IMR-90 (cell line): ENCODE data around the gene RAD51B. TPM values are rescaled to one million over a fixed set of nuclear protein-coding genes. Genes with fewer than 3 reads are reported as not detected.

ENCODE experiments used
- ATAC-seq: fragments of 200-7000 bp; cut with Tn5 transposase; 2 replicates; pipeline ENCODE4 v1.9.1; 2020; ENCODE audit warnings: low read depth, mild to moderate bottlenecking, moderate library complexity
- BruUV-seq: library from RNA; stranded (reverse); fragments of 400-500 nt; replicated peaks from 2 replicates; lab custom pipeline; 2021; lab: Mats Ljungman, UMichigan
- CTCF ChIA-PET: fragments of 300-600 bp; formaldehyde crosslinking; extraction: SDS; loops from one replicate; lab custom pipeline; 2021; ENCODE audit warnings: antibody characterized with exemption; lab: Yijun Ruan, JAX
- POLR2A ChIA-PET: fragments of 300-600 bp; sonication (Branson Sonifier 250); formaldehyde crosslinking; loops from one replicate; lab custom pipeline; 2022; ENCODE audit warnings: antibody characterized with exemption; ENCODE audit not compliant: unreplicated experiment; lab: Charles Lee
- DNase-seq: peaks from one replicate; pipeline ENCODE4 v3.0.0; 2013
- H2AFZ ChIP-seq: replicated peaks from 2 replicates; pipeline ENCODE3; 2013; ENCODE audit warnings: low read length, mild to moderate bottlenecking; ENCODE audit not compliant: poor library complexity
- H2AK5ac ChIP-seq: 2 replicates; pipeline ENCODE4 v1.6.1; 2013; ENCODE audit warnings: low read depth, low read length, inconsistent platforms
- H2AK9ac ChIP-seq: replicated peaks from 2 replicates; pipeline ENCODE3; 2013; ENCODE audit warnings: mild to moderate bottlenecking, low read depth, low read length, moderate library complexity; ENCODE audit not compliant: poor library complexity
- H2BK120ac ChIP-seq: 2 replicates; pipeline ENCODE4 v1.6.1; 2013; ENCODE audit warnings: low read depth, low read length, inconsistent platforms
- H2BK15ac ChIP-seq: 3 replicates; pipeline ENCODE4 v1.6.1; 2013; ENCODE audit warnings: low read depth, low read length, inconsistent platforms
- H2BK20ac ChIP-seq: 2 replicates; pipeline ENCODE4 v1.6.1; 2013; ENCODE audit warnings: low read depth, mild to moderate bottlenecking, inconsistent platforms, low read length, moderate library complexity
- H2BK5ac ChIP-seq: 2 replicates; pipeline ENCODE4 v1.6.1; 2013; ENCODE audit warnings: mild to moderate bottlenecking, low read depth, low read length, inconsistent platforms; ENCODE audit not compliant: poor library complexity, severe bottlenecking
- H3K14ac ChIP-seq: replicated peaks from 2 replicates; pipeline ENCODE4 v1.6.1; 2013; ENCODE audit warnings: low read depth, low read length, inconsistent platforms
- H3K18ac ChIP-seq: 2 replicates; pipeline ENCODE4 v1.6.1; 2013; ENCODE audit warnings: low read depth, low read length, control low read depth
- H3K23ac ChIP-seq: 2 replicates; pipeline ENCODE4 v1.6.1; 2013; ENCODE audit warnings: low read depth, low read length, inconsistent platforms
- H3K27ac ChIP-seq: 2 replicates; pipeline ENCODE4 v1.5.1; 2013; ENCODE audit warnings: mild to moderate bottlenecking, control low read depth, low read length; ENCODE audit not compliant: insufficient read depth
- H3K27me3 ChIP-seq: 2 replicates; pipeline ENCODE4 v1.6.1; 2013; ENCODE audit warnings: low read length; ENCODE audit not compliant: control insufficient read depth, insufficient read depth
- H3K36me3 ChIP-seq: 2 replicates; pipeline ENCODE4 v1.6.1; 2013; ENCODE audit warnings: low read length, mixed read lengths; ENCODE audit not compliant: control insufficient read depth, insufficient read depth
- H3K4ac ChIP-seq: 2 replicates; pipeline ENCODE4 v1.6.1; 2013; ENCODE audit warnings: low read depth, low read length, inconsistent platforms
- H3K4me1 ChIP-seq: 2 replicates; pipeline ENCODE4 v1.6.1; 2013; ENCODE audit warnings: low read length, mixed read lengths; ENCODE audit not compliant: control insufficient read depth, insufficient read depth
- H3K4me2 ChIP-seq: 2 replicates; pipeline ENCODE4 v1.6.1; 2013; ENCODE audit warnings: low read depth, mild to moderate bottlenecking, control low read depth, low read length, moderate library complexity
- H3K4me3 ChIP-seq: 2 replicates; pipeline ENCODE4 v1.5.1; 2013; ENCODE audit warnings: low read depth, mild to moderate bottlenecking, control low read depth, low read length, moderate library complexity; ENCODE audit not compliant: insufficient read depth
- H3K56ac ChIP-seq: 2 replicates; pipeline ENCODE4 v1.6.1; 2013; ENCODE audit warnings: low read length, inconsistent platforms; ENCODE audit not compliant: insufficient read depth; ENCODE audit errors: extremely low read depth
- H3K79me1 ChIP-seq, 2 experiments: 2 replicates each; pipeline ENCODE4 v1.6.1; 2013; ENCODE audit warnings: low read length in 2 of 2, inconsistent platforms in 1 of 2, low read depth in 1 of 2
- H3K9ac ChIP-seq: 2 replicates; pipeline ENCODE4 v1.6.1; 2013; ENCODE audit warnings: low read depth, low read length, control low read depth
- H3K9me1 ChIP-seq: 2 replicates; pipeline ENCODE4 v1.6.1; 2013; ENCODE audit warnings: low read length, inconsistent platforms; ENCODE audit not compliant: insufficient read depth
- H3K9me3 ChIP-seq: 2 replicates; pipeline ENCODE4 v1.6.1; 2013; ENCODE audit warnings: low read length; ENCODE audit not compliant: control insufficient read depth, insufficient read depth
- H4K20me1 ChIP-seq: 2 replicates; pipeline ENCODE4 v1.6.1; 2013; ENCODE audit warnings: low read length, inconsistent platforms; ENCODE audit not compliant: insufficient read depth
- H4K5ac ChIP-seq: 2 replicates; pipeline ENCODE4 v1.6.1; 2013; ENCODE audit warnings: mild to moderate bottlenecking, low read depth, low read length, control low read depth
- H4K8ac ChIP-seq, 2 experiments: 2 replicates each; pipeline ENCODE4 v1.6.1; 2013; ENCODE audit warnings: low read depth in 2 of 2, low read length in 2 of 2, control low read depth in 1 of 2, inconsistent platforms in 1 of 2
- H4K91ac ChIP-seq: 2 replicates; pipeline ENCODE4 v1.6.1; 2013; ENCODE audit warnings: low read depth, low read length, inconsistent platforms; ENCODE audit not compliant: insufficient read depth
- BHLHE40 ChIP-seq: fragments of 150-350 bp; IDR thresholded peaks from 2 replicates; pipeline ENCODE4 v1.6.1; 2016; ENCODE audit warnings: mild to moderate bottlenecking, low read depth, low read length
- CHD1 ChIP-seq: IDR thresholded peaks from 2 replicates; pipeline ENCODE4 v1.6.1; 2012; ENCODE audit warnings: low read depth, low read length, improper control_type of control experiment
- FOS ChIP-seq: fragments of 150-350 bp; IDR thresholded peaks from 2 replicates; pipeline ENCODE4 v1.6.1; 2016; ENCODE audit warnings: low read depth, low read length
- MAFK ChIP-seq: IDR thresholded peaks from 2 replicates; pipeline ENCODE4 v1.6.1; 2012; ENCODE audit warnings: low read depth, low read length, improper control_type of control experiment
- MAZ ChIP-seq: IDR thresholded peaks from 2 replicates; pipeline ENCODE4 v1.6.1; 2012; ENCODE audit warnings: low read depth, mild to moderate bottlenecking, low read length, improper control_type of control experiment, moderate library complexity, borderline replicate concordance
- MXI1 ChIP-seq: IDR thresholded peaks from 2 replicates; pipeline ENCODE4 v1.6.1; 2012; ENCODE audit warnings: low read depth, mild to moderate bottlenecking, low read length, moderate library complexity, borderline replicate concordance
- POLR2A ChIP-seq: IDR thresholded peaks from 2 replicates; pipeline ENCODE4 v1.6.1; 2012; ENCODE audit warnings: mild to moderate bottlenecking, low read depth, low read length
- SMC3 ChIP-seq: fragments of 150-350 bp; IDR thresholded peaks from 2 replicates; pipeline ENCODE4 v1.6.1; 2016; ENCODE audit warnings: low read depth, mild to moderate bottlenecking, antibody characterized with exemption, low read length, moderate library complexity
- WGBS, 2 experiments: methylation state at CpG; one replicate each; pipeline versions ENCODE4 v1.1.5 to v1.1.7; 2013; ENCODE audit warnings: missing lambda C conversion rate in 2 of 2; ENCODE audit not compliant: insufficient read length in 1 of 2; ENCODE audit errors: extremely low coverage in 2 of 2; 5-methylcytosine and 5-hydroxymethylcytosine counted together
- dilution Hi-C: fragments of 300-500 bp; cut with HindIII; formaldehyde crosslinking; loops from one replicate; pipeline ENCODE4 v1.14.3; 2018; ENCODE audit warnings: low sequenced_read_pairs; ENCODE audit not compliant: unreplicated experiment
- in situ Hi-C: fragments of 300-500 bp; cut with MboI; formaldehyde crosslinking; loops from 3 replicates; pipeline ENCODE4 v1.14.3; 2019; ENCODE audit warnings: low sequenced_read_pairs, inconsistent platforms, mixed read lengths
- intact Hi-C: fragments of 100-400 bp; cut with micrococcal nuclease; formaldehyde crosslinking; loops from 2 replicates; pipeline ENCODE4 v1.10.0; 2022
- polyA plus RNA-seq, 3 experiments: library from polyadenylated mRNA; depleted of rRNA; stranded (reverse); fragments of >200 nt; gene quantifications; 2 replicates each; pipeline ENCODE4 v1.2.3, GENCODE V29; 2012; ENCODE audit warnings: low replicate concordance in 1 of 3
- total RNA-seq: library from RNA; depleted of rRNA; stranded (reverse); fragments of >200 nt; gene quantifications from 2 replicates; pipeline ENCODE4 v1.2.3, GENCODE V29; 2012
- TF ChIP-seq, protein P1 (sequence below): conservative IDR thresholded peaks from 2 replicates; pipeline ENCODE4 v1.5.1; 2012; ENCODE audit warnings: mild to moderate bottlenecking, low read depth, low read length, improper control_type of control experiment
- TF ChIP-seq, protein P2 (sequence below): fragments of 150-350 bp; IDR thresholded peaks from 2 replicates; pipeline ENCODE4 v1.6.1; 2017; ENCODE audit warnings: mild to moderate bottlenecking, antibody characterized with exemption, low read length, low read depth

The RAD51B gene
- total and polyA plus RNA-seq, 2 of the 4 experiments (the other 2 are of a cell fraction): 5.1 to 18.8 TPM

DNA sequence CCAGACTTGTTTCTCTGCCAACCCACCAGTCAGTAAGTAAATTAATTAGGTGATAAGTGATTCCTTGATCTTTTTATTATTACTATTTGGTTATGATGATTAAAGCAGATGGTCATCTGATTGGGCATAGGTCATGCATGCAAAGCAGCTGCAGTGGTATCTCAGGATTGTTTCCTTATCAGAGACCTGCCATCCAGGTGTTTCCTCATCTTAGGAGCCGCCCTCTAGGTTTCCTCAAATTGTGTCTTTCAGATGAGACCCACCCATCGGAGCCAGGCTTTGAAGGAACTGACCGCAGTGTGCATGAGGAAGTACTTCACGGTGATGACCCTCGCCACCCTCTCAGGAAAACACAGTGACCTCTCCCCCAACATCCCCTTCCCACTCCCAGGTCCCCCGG is 910.0 kb downstream of the RAD51B start:
- no peaks in the 10 kb centered on the region for H4K20me1 ChIP-seq
- H3K9me3 ChIP-seq: no peaks in the 10 kb centered on the region
- no peak for TF ChIP-seq MAFK
- no peak for TF ChIP-seq BHLHE40
- TF ChIP-seq, protein P1, sequence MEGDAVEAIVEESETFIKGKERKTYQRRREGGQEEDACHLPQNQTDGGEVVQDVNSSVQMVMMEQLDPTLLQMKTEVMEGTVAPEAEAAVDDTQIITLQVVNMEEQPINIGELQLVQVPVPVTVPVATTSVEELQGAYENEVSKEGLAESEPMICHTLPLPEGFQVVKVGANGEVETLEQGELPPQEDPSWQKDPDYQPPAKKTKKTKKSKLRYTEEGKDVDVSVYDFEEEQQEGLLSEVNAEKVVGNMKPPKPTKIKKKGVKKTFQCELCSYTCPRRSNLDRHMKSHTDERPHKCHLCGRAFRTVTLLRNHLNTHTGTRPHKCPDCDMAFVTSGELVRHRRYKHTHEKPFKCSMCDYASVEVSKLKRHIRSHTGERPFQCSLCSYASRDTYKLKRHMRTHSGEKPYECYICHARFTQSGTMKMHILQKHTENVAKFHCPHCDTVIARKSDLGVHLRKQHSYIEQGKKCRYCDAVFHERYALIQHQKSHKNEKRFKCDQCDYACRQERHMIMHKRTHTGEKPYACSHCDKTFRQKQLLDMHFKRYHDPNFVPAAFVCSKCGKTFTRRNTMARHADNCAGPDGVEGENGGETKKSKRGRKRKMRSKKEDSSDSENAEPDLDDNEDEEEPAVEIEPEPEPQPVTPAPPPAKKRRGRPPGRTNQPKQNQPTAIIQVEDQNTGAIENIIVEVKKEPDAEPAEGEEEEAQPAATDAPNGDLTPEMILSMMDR: no peak
- no peak for TF ChIP-seq MXI1
- no peak for TF ChIP-seq CHD1
- no peak for TF ChIP-seq POLR2A
- TF ChIP-seq MAZ: no peak
- TF ChIP-seq, protein P2, sequence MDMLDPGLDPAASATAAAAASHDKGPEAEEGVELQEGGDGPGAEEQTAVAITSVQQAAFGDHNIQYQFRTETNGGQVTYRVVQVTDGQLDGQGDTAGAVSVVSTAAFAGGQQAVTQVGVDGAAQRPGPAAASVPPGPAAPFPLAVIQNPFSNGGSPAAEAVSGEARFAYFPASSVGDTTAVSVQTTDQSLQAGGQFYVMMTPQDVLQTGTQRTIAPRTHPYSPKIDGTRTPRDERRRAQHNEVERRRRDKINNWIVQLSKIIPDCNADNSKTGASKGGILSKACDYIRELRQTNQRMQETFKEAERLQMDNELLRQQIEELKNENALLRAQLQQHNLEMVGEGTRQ: no peak
- TF ChIP-seq SMC3: no peak
- no peak for TF ChIP-seq FOS
- H2BK5ac ChIP-seq: no peak overlapping the region
- H2BK20ac ChIP-seq: no peak overlapping the region
- no peak overlapping the region for H3K4me3 ChIP-seq
- H3K4me1 ChIP-seq: no peaks in the 10 kb centered on the region
- H3K4ac ChIP-seq: no peak overlapping the region
- no peak overlapping the region for H3K23ac ChIP-seq
- H3K18ac ChIP-seq: no peak overlapping the region
- H2AK5ac ChIP-seq: no peak overlapping the region
- no peak overlapping the region for H3K4me2 ChIP-seq
- no peak overlapping the region for H2AK9ac ChIP-seq
- no peaks in the 10 kb centered on the region for H3K36me3 ChIP-seq
- peaks cover 2% of the 10 kb centered on the region; the same call in 1 of the 2 replicates for H3K27me3 ChIP-seq
- H3K79me1 ChIP-seq: no peaks in the 10 kb centered on the region
- no peak overlapping the region for H2BK15ac ChIP-seq
- H3K14ac ChIP-seq: no peak overlapping the region
- no peak overlapping the region for H4K8ac ChIP-seq
- H3K56ac ChIP-seq: no peak overlapping the region
- POLR2A ChIA-PET: interaction anchor here (0.6 kb wide), 1 partner anchor 47 kb away, joined by 12 read pairs; no protein-coding TSS in a partner anchor
- no peak overlapping the region for H3K27ac ChIP-seq
- no peak overlapping the region for H2BK120ac ChIP-seq
- 94% methylated on average over 3 of the region's 6 CpGs; no CpG with 5 or more reads in 1 of the 2 experiments for WGBS, 2 experiments
- no TSS peak for BruUV-seq
- in situ Hi-C loops (no loop called here), dilution Hi-C loops (no loop called here), intact Hi-C loops (no loop called here)
- ATAC-seq: no peak
- no peak overlapping the region for H4K5ac ChIP-seq
- H4K91ac ChIP-seq: no peak overlapping the region
- CTCF ChIA-PET: no interaction called here
- no peak overlapping the region for H3K9ac ChIP-seq
- no peak for DNase-seq
- H2AFZ ChIP-seq: no peak overlapping the region
- H3K9me1 ChIP-seq: peaks cover 4% of the 10 kb centered on the region; the same call in 1 of the 2 replicates
